ENCODE measurements around the gene CYSRT1.
"Not testable (repeated sequence)": the region's sequence is repeated elsewhere in the genome, so short reads cannot be mapped to it uniquely, and the experiment has no call there.

Gene CYSRT1

DNA sequence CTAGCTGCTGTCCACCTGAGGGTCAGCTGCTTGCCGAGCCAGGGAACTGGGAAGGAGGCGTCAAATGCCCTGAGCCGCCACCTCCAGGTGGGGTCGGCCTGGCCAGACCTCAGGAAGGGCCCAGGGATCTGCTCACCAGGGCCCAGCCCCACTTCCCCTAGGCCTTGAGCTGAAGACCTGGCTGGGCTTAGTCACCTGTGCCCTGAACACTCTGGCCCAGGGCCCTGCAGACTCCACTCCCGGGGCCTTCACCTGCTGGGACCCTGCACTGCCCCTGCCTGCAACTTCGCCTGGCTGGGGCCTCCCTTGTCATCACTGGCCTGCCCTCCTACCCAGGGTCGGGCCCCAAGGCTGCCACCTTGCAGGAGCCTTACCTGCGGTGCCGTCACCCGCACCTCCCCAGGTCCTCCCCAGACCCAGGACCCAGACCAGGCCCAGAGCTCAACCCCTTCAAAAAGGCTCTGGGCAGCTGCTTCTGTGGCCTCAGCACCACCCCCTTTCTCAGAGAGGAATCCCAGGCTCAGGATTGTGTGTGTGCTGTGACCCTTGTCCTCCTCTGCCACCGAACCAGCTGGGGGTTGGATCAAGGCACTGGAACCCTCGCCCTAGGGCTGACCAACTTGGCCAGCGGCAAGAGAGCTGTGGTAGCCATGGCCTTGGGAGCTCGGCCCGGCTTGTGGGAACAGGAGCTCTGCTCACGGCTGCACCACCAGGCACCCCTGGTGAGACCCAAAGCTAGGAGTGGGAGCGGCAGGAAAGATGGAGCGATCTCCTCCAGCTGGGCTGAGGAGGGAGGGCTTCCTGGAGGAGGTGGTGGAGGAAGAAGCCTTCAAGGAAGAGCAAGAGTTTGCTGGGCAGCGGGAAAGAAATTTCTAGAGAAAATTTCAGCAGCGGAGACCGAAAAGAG, 29.0 kb downstream of the CYSRT1 start:
- no peak for DNase-seq

DNA sequence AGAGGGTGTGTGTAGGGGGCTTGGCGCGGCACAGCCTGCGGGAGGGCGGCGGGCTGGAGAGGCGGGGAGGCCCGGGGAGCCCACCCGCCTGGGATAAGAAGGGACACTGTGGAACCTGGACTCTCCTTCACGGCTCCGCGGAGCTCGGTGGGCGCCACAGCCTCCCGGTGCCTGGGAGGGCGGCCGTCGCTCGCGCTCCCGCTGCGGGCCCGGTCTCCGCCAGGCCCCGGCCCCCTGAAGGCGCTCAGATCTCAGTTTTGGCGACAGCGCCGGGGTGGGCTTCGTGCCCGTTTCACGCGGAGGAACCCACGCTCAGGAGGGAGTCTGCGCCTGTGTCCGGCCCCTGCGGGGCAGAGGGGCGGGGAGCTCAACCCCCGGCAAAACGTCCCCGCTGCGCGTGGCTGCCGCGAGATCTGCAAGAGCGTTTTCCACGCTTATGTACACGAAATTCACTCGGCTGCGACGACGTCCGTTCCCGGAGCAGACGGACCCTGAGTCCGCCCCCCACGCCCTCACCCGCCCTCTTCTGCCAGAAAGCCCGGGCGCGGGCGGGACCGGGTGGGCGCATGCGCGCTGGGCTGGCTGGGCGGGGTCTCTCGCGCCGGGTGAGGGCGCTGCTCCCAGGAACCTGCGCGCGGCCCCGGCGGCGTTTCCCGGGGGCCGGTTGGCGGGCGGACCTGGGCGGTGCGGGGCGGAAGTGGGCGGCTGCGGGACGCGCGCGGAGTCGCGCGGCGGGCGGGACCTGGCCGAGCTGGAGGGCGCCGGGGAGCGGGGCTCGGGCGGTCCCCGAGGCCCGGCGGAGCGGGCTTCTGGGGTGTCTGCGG, 29.9 kb downstream of the CYSRT1 start, which contains the start of gene NELFB:
TSS of gene NELFB (plus strand) at position 704 of the 824 bp plus-strand sequence.
- DNase-seq = peak; percentile 76 to 95

DNA sequence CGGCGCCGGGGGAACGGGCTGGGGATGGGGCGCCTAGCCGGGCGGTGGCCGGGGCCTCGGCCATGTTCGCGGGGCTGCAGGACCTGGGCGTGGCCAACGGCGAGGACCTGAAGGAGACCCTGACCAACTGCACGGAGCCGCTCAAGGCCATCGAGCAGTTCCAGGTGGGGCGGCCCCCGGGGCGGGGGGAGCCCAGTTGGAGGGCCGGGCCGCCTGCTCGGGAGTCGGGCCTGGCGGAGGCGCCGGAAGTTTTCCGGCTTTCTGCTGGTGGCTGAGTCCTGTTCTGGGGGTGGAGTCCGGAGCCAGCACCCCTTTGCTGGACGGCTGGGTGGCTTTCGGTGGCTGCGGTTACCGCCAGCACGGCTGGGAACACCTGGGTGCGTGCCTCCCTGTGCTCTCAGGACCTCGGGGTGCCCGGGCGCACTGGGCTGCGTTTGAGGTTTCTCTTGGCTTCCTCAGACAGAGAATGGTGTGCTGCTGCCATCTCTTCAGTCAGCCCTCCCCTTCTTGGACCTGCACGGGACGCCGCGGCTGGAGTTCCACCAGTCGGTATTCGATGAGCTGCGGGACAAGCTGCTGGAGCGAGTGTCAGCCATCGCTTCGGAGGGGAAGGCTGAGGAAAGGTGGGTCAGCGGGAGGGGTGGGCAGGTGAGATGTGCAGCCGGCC, 30.6 kb downstream of the CYSRT1 start:
- peak; percentile 17 to 19 for DNase-seq

DNA sequence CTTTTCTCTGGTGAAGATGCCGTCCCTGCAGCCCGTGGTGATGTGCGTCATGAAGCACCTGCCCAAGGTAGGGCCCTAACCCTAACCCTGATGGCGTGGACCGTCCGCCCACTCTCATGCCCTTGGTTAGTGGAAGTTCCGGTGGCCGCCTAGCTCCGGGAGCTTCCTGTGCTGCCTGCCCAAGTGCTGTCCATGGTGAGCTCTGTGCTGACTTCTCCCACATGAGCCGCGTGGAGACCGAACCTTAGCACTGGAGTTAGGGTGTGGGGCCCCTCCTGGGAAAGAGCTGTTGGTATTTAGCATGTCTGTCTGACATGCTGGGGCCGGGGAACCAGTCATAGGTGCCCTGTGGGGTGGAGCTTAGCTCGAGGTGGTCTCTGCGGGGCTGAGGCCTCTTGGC, 31.4 kb downstream of the CYSRT1 start:
- DNase-seq = no peak

DNA sequence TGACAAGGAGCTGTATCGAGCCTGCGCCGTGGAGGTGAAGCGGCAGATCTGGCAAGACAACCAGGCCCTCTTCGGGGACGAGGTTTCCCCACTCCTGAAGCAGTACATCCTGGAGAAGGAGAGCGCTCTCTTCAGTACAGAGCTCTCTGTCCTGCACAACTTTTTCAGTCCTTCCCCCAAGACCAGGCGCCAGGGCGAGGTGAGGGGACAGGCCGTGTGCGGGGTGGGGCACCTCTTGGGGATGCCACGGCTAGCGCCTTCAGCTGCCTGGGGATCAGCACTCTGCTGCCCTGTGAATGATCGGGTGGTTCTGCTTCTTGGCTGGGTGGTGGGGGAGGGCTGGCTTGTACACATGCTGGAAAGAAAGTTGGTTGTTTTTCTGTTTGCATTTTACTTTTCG, 31.9 kb downstream of the CYSRT1 start:
- no peak for DNase-seq

DNA sequence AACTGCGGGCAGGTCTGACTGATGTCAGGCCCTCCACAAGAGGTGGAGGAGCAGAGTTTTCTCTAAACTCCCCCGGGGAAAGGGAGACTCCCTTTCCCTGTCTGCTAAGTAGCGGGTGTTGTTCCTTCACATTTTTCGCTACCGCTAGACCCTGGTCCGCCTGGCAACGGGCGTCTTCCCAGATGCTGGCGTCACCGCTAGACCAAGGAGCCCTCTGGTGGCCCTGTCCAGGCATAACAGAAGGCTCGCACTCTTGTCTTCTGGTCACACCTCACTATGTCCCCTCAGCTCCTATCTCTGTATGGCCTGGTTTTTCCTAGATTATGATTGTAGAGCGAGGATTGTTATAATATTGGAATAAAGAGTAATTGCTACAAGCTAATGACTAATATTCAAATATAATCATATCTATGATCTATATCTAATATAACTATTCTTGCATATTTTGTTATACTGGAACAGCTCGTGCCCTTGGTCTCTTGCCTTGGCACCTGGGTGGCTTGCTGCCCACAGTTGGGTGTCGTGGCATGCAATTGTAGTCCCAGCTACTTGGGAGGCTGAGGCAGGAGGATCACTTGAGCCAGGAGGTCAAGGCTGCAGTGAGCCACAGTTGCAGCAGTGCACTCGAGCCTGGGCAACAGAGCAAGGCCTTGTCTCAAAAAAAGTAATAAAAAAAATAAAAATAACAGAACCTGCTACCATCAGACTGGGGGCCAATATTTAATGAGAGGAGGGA, 37.4 kb downstream of the CYSRT1 start:
- not testable (repeated sequence) for DNase-seq

DNA sequence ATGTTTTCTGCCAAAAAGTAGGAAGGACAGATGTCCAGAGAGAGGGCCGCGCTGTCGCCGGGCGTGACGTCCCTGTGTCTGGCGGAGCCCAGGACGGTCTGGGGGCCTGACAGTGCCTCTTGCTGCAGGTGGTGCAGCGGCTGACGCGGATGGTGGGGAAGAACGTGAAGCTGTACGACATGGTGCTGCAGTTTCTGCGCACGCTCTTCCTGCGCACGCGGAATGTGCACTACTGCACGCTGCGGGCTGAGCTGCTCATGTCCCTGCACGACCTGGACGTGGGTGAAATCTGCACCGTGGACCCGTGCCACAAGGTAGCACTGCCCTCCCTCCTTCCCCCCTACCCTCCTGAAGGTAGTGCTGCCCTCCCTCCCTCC, 37.9 kb downstream of the CYSRT1 start:
- DNase-seq = no peak

DNA sequence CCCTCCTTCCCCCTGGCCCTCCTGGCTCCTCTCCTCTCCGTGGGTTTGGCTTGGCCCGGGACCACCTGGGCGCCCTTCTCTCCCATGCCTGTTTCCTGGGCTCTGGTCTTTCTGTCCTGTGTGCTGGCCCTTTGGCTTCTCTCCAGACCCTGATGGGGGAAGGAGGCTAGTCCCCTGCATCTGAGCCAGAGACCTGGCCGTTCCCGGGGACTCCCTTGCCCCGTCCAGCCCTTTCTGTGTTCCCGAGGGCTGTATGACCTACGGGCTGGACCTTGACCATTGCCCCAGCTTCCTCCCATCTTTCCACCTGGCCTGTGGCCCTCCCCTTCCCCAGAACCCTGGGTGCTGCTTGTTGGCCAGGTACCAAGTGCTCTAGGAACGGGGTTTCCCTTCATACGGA, 38.5 kb downstream of the CYSRT1 start:
- DNase-seq = no peak

DNA sequence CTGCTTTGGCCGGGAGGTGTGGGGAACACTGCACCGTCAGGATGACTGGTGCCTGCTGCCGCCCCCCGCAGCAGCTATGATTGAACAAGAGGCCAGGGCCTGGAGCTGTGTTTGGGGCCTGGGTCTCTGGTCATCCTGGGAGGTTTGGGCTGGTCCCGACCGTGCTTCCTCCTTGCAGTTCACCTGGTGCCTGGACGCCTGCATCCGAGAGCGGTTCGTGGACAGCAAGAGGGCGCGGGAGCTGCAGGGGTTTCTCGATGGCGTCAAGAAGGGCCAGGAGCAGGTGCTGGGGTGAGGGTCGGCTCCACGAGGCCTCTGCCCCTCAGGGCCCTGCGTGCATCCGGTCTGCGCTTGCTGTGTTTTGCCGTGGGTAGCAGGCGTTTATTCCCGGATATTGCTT, 39.1 kb downstream of the CYSRT1 start:
- DNase-seq = no peak

DNA sequence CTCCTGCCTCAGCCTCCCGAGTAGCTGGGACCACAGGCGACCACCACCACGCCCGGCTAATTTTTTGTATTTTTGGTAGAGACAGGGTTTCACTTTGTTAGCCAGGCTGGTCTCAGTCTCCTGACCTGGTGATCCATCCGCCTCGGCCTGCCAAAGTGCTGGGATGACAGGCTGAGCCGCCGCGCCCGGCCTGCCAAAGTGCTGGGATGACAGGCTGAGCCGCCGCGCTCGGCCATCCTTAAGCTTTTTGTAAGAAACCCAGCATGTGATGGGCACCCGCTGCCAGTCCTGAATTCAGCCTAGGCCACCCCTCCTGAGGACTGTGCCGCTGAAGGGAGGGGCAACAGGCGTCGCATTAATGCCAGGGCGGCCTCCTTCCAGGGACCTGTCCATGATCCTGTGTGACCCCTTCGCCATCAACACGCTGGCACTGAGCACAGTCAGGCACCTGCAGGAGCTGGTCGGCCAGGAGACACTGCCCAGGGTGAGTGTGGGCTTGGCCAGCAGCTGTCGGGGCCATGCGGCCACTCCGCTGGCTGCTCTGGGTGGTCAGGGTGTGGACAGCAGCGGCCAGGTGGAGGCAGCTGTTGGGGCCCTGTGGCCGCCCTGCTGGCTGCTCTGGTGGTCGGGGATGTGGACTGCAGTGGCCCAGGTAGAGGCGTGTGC, 40.7 kb downstream of the CYSRT1 start:
- DNase-seq = no peak

DNA sequence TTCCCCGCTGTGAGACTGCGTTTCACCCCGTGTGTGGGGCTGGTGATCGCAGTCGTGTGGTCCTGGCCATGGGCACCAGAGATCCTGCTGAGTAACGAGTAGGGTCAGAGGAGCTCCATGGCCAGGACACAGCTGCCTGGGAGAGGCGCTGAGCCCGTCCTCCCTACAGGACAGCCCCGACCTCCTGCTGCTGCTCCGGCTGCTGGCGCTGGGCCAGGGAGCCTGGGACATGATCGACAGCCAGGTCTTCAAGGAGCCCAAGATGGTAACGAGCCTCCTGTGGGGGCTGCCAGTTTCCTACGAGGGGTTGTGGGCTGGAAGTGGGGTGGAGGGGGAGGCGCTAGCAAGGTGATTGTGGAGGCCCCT, 41.2 kb downstream of the CYSRT1 start:
- DNase-seq = no peak

DNA sequence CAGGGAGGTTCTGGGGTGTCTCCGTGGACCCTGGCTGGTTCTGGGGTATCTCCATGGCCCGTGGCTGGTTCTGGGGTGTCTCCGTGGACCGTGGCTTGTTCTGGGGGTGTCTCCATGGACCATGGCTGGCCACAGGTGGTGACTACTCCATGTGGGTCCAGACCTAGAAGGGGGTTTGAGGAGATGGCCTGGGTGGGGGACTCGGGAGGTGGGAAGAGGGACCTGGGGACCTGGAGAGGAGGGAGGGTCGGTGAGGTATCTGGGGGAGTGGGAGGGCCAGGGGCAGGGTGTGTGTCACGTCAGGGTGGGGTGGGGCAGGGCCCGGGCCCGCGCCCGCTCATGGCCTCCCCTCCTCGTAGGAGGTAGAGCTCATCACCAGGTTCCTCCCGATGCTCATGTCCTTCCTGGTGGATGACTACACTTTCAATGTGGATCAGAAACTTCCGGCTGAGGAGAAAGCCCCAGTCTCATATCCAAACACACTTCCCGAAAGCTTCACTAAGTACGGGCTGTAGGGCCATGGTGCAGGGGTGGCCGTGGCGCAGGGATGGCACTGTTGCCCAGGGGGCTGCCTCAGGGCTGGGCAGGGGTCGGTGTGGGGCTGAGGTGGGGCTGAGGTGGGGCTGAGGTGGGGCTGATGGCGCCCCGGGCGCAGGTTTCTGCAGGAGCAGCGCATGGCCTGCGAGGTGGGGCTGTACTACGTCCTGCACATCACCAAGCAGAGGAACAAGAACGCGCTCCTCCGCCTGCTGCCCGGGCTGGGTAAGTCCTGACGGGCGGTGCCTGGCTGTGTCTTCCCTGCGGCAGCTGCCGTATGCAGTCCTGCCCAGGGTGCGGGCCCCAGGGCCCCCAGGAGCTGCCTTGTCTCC, 41.8 kb downstream of the CYSRT1 start:
- no peak for DNase-seq

DNA sequence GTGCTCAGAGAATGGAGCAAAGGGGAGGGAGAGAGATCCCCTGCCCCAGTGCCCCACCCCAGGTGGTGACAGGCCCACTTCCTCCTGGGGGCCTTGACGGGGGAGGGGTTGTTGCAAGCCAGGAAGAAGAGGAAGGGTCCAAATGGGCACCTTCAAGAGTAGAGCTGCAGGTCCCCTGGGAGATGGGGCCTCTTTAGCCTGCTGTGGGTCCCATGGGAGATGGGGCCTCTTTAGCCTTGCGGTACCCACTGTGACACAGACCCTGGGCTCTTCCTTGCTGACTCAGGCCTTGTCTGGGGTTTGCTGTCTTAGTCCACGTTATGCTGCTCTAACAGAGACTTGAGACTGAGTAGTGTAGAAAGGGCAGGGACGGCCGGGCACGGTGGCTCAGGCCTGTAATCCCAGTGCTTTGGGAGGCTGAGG, 43.0 kb downstream of the CYSRT1 start:
- no peak for DNase-seq

DNA sequence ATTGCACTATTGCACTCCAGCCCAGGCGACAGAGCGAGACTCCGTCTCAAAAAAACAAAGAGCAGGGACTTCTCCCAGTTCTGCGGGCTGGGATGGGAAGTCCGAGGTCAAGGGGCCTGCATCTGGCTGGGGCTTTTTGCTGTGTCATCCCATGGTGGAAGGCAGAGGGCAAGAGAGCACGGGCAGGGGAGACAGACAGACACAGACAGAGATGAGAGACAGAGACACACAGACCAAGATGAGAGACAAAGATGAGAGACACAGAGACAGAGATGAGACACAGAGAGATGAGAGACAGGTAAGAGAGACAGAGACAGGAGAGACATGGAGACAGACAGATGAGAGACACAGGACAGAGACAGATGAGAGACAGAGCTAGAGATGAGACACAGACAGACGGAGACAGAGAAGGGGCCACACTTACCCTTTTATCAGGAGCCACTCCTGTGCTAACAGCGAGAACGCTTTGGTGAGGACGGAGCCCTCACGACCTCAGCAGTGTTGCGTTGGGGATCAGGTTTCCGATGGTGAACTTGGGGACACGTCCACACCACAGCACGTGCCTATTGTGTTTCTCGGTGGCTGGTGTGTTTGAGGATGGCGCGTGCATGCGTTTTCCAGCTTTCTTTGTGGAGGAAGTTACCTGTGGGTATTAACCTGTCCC, 43.7 kb downstream of the CYSRT1 start:
- peak; percentile 11 to 38 for DNase-seq

DNA sequence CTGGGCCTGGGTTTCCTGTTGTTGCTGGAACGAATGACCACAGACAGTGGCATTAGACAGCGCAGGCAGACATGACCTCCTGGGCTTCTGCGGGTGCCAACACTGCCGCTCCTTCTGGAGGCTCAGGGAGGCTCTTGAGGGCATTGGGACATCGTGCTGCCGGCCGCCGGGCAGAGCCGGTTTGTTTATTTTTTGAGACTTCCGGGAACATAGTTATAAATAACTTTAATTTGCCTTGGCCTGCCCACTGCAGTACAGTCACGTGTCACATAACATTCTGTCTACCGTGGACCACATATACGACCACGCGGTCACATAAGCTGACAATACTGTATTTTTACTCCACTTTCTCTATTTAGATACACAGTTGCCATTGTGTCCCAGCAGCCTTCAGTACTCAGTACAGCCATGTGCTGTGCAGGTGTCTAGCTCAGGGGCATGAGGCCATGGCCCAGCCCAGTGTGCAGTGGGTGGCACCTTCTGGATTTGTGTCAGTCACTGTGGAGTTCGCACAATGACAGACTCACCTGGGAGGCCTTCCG, 44.3 kb downstream of the CYSRT1 start:
- no peak for DNase-seq

DNA sequence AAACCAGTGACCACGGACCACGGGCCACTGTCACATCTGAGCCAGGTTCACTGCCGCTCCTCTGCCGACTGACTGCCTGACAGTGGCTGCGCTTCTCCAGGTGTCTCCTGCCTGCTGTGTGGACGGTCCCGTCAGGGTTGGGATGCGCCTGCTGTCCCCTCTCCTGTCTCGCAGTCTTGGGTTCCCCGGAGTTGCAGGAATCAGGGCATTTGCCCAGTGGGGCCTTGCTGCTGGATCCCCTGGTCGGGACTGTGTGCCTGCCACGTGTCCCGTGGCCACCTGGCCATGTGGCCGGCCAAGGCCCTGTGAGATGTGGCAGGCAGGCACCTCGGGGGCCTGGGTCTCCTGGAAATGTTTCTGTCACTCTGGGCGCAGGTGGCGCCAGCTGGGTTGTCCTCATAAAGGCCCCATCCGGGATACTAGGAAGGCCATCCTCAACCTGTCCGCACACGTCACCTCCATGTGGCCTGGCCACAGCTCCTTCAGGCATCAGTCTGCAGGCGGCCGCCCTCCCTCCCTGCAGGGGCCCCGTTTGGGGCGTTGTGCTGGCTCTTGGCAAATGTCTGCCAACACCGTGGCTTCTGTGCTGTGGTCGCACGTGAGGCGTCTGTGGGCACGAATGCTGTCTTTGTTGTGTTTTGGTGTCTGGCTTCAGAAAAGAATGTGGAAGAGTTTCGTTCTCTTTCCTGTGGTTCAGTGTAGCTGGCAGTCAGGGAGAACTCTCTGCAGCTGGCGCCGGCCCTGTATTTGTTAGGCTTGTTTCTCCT, 46.1 kb downstream of the CYSRT1 start:
- no peak for DNase-seq

DNA sequence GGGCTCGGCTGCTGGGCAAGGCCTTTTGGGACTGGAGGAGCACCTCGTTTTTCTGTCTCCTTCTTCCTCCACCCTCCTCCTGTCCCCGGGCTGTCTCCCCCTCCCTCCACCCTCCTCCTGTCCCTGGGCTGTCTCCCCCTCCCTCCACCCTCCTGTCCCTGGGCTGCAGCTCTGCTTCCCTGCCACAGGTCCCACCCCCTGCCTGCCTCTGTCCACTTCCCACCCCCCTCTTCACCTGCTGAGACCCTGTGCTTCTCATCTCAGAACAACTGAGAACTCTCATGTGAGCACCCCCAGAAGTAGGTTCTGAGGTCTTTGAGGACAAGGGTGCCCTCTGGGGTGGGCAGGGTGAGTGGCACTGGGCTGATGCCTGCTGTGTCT, 46.7 kb downstream of the CYSRT1 start:
- no peak for DNase-seq

DNA sequence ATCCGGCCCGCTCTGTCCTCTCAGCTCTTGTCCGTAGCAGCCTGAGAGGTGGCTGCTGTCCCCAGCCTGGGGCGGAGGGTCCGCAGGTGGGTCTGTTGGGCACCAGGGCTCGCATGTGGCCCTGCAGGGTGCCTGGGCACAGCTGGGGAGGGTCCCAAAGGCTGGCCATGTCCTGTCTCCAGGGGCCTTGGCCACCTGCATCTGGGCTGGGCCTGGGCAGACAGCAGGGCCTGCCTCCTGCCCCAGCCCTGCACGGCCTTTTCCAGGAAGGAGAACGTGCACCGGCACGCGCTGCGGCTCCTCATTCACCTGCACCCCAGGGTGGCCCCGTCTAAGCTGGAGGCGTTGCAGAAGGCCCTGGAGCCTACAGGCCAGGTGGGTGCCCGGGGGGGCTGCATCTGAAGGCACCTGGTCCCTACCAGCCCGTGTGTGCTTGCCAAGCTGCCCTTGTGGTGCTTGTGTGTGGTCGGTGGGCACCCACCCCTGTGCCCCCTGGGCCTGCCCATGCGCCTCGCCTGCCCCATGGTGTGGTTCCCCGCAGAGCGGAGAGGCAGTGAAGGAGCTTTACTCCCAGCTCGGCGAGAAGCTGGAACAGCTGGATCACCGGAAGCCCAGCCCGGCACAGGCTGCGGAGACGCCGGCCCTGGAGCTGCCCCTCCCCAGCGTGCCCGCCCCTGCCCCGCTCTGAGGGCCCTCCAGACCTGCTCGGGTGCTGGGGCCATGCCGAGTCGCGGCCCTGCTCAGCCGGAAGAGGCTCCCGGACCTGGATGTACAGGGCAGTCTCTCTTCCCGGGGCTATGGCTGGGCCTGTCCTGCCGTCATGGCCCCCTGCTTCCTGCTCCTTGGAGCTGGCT, 47.5 kb downstream of the CYSRT1 start:
- no peak for DNase-seq

DNA sequence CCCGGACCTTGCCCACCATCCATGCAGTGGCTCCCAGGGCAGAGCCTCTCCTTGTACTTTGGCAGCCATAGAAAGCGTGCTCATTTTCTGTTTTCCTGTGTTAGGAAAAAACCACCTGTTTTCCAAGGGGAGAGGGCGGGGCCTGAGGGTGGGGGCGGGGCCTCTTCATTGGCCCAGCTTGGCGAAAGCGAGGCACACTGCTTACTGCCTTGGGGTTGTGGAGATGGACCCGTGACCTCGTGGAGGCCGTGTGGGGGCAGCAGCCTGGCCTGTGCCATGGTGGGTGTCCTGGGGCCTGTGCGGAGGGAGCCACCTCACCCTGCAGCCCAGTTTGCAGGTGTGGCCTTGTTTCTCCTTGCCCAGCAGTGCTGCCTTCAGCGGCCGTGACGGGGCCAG, 48.1 kb downstream of the CYSRT1 start:
- DNase-seq = no peak
